Effector memory CD4-positive, alpha-beta T cell (primary cell): ENCODE data around the gene SORCS1.

Source experiments
- DNase-seq, 3 donors: peaks; one replicate each; pipeline ENCODE4 v3.0.0-alpha.2; 2020
- H3K27ac ChIP-seq: 2 replicates; pipeline ENCODE4 v1.7.0; 2013; ENCODE audit warnings: mild to moderate bottlenecking, low read length, moderate library complexity; ENCODE audit not compliant: insufficient read depth, poor library complexity, severe bottlenecking
- H3K27me3 ChIP-seq: replicated peaks from 2 replicates; pipeline ENCODE4 v1.7.0; 2013; ENCODE audit warnings: mild to moderate bottlenecking, low read length; ENCODE audit not compliant: insufficient read depth, control insufficient read depth, poor library complexity, severe bottlenecking
- H3K36me3 ChIP-seq: 2 replicates; pipeline ENCODE4 v1.7.0; 2013; ENCODE audit warnings: mild to moderate bottlenecking, low read length, moderate library complexity; ENCODE audit not compliant: control insufficient read depth, insufficient read depth
- H3K4me1 ChIP-seq: 2 replicates; pipeline ENCODE4 v1.7.0; 2013; ENCODE audit warnings: low read length, mild to moderate bottlenecking; ENCODE audit not compliant: control insufficient read depth, insufficient read depth, poor library complexity, severe bottlenecking
- H3K4me3 ChIP-seq: 2 replicates; pipeline ENCODE4 v1.7.0; 2013; ENCODE audit warnings: low read length, low read depth, mild to moderate bottlenecking; ENCODE audit not compliant: insufficient read depth, poor library complexity, severe bottlenecking
- H3K9me3 ChIP-seq: 2 replicates; pipeline ENCODE4 v1.7.0; 2013; ENCODE audit warnings: mild to moderate bottlenecking, low read length, moderate library complexity; ENCODE audit not compliant: control insufficient read depth

SORCS1 gene

GRCh38 chr10:107058331-107058730 lies 106.2 kb downstream of the SORCS1 start:
- H3K4me1 ChIP-seq, result no peaks in the 10 kb centered on the region
- no peak overlapping the region for H3K27ac ChIP-seq
- H3K27me3 ChIP-seq, result no peaks in the 10 kb centered on the region
- DNase-seq, result no peak
- H3K4me3 ChIP-seq, result no peak overlapping the region
- no peaks in the 10 kb centered on the region for H3K9me3 ChIP-seq
- no peaks in the 10 kb centered on the region for H3K36me3 ChIP-seq

GRCh38 chr10:107056182-107056581 lies 108.3 kb downstream of the SORCS1 start:
- H3K27ac ChIP-seq, result no peak overlapping the region
- no peaks in the 10 kb centered on the region for H3K4me1 ChIP-seq
- no peak for DNase-seq

DNA sequence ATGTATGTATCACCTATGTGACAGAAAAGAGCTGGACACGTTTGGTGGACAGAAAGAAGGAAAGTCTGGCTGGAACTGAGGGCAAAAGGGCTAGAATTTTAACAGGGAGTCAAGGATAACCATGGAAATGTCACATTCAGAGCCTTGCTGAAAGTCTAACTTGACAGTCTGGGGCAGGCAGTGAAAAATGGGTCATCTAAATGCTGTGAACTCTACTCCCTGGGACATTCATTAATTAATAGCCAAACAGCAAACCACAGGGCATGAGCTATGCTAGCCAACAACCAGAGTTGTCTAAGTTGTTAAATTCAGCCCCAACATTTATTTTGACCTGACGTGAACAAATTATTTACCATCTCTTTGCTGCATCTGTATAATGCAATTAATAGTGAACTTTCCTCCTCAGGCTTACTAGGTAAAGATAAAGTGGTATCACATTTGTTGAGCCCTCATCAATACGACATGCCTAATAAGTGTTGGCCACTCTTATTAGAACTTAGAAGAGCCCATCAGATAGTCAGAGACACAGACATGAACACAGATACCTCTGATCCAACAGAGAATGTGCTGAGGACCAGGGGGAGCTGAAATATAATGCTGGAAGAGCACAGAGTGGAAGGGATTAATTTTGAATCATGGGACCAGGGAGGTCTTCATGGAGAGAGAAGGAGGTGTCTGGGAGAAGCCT lies 109.9 kb downstream of the SORCS1 start:
- no peaks in the 10 kb centered on the region for H3K27me3 ChIP-seq
- H3K4me1 ChIP-seq, result no peaks in the 10 kb centered on the region
- no peaks in the 10 kb centered on the region for H3K9me3 ChIP-seq
- no peak for DNase-seq
- no peaks in the 10 kb centered on the region for H3K36me3 ChIP-seq
- H3K4me3 ChIP-seq, result no peak overlapping the region
- H3K27ac ChIP-seq, result no peak overlapping the region

More at GRCh38 chr10:107056182-107056581, 108.3 kb downstream of the SORCS1 start:
- Histone ChIP-seq H3K36me3 (no peaks in the 10 kb centered on the region), H3K27me3 (no peaks in the 10 kb centered on the region), H3K4me3 (no peak overlapping the region), H3K9me3 (no peaks in the 10 kb centered on the region)

- no peak overlapping the region for H3K4me3 ChIP-seq
- no peaks in the 10 kb centered on the region for H3K4me1 ChIP-seq
- no peaks in the 10 kb centered on the region for H3K27me3 ChIP-seq
- no peaks in the 10 kb centered on the region for H3K36me3 ChIP-seq
- no peak overlapping the region for H3K27ac ChIP-seq
- no peaks in the 10 kb centered on the region for H3K9me3 ChIP-seq
- no peak for DNase-seq
Observed at GRCh38 chr10:107051769-107052168, 112.7 kb downstream of the SORCS1 start.

- Histone ChIP-seq H3K4me3 (no peak overlapping the region), H3K36me3 (no peaks in the 10 kb centered on the region), H3K4me1 (no peaks in the 10 kb centered on the region), H3K9me3 (no peaks in the 10 kb centered on the region), H3K27me3 (no peaks in the 10 kb centered on the region), H3K27ac (no peak overlapping the region)
- no peak for DNase-seq
Observed at GRCh38 chr10:107043461-107043860, 121.0 kb downstream of the SORCS1 start.

DNA sequence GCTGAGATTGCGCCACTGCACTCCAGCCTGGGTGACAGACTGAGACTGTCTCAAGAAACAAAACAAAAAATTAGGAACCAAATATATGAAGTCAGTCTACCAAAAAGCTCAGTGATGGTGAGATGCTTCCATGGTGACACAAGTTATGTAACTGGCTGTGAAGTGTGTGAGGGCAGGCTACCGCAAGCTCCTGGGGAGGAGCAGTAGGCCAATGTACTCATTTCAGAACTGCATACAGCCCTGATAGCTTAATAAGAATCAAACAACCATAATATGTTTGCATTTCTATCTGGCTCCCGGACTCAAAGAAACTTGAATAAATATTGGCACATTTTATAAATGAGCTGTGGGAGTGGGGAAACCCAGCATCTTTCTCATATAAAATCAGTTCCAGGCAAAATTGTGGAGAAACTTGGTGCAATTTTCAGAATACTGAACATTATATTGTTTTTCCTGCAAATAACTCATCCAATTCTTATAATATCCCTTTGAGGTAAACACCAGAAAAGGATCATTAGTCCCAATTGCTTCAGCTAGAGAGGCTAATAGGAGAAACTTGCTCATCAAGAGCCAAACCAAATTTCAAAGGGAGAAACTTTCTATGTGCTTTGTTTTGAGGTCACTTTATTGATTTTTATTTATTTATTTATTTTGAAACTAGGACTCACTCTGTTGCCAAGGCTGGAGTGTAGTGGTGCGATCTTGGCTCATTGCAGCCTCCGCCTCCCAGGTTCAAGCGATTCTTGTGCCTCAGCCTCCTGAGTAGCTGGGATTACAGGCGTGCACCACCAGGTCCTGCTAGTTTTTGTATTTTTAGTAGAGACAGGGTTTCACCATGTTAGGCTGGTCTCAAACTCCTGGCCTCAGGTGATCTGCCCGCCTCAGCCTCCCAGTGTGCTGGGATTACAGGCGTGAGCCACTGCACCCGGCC lies 127.0 kb downstream of the SORCS1 start:
- Histone ChIP-seq H3K27me3 (no peaks in the 10 kb centered on the region), H3K4me3 (no peak overlapping the region), H3K36me3 (no peaks in the 10 kb centered on the region), H3K4me1 (no peaks in the 10 kb centered on the region), H3K27ac (no peak overlapping the region), H3K9me3 (no peaks in the 10 kb centered on the region)
- no peak for DNase-seq

GRCh38 chr10:107033799-107034422 lies 130.6 kb downstream of the SORCS1 start:
- Histone ChIP-seq H3K27ac (no peak overlapping the region), H3K27me3 (no peaks in the 10 kb centered on the region), H3K4me1 (no peaks in the 10 kb centered on the region), H3K36me3 (no peaks in the 10 kb centered on the region), H3K9me3 (no peaks in the 10 kb centered on the region), H3K4me3 (no peak overlapping the region)
- no peak for DNase-seq

GRCh38 chr10:107032700-107033401 lies 131.7 kb downstream of the SORCS1 start:
- Histone ChIP-seq H3K9me3 (no peaks in the 10 kb centered on the region), H3K27ac (no peak overlapping the region), H3K4me1 (no peaks in the 10 kb centered on the region), H3K36me3 (no peaks in the 10 kb centered on the region), H3K27me3 (no peaks in the 10 kb centered on the region), H3K4me3 (no peak overlapping the region)
- no peak for DNase-seq

DNA sequence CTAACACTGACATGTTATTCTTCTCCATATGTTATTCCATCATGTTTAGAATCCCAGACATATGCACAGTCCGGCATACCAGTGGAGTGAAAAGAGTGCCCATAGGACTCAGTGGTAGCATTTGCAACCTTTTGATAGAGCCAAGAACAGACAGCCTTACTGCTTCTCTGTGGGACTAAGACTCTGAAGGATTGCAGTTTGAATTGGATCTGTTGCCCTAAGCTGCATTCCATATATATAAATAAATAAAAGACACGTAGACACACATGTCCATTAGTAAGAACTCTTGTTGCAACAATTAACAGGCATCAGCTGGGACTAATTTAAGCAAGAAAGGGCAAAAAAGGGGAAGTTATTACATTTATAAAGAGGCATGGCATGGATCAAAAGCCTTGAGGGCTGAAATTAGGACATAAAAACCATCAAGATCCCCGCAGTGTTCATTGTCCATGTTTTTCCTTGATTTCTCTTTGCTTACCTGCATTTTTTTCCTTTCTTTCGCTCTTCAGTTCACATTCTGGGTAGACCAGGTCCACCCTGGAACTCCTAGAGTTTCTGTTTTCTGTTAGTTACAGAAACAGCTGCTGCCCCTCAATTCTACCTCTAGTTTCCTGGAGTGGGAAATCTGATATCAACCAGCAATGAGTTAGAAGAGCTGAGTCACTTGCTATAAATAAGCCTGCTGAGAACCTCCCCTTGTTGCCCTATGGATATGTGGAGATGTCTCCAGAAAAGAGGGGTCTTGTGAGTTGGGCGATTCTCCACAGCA lies 132.4 kb downstream of the SORCS1 start:
- Histone ChIP-seq H3K27me3 (no peaks in the 10 kb centered on the region), H3K4me1 (no peaks in the 10 kb centered on the region), H3K9me3 (no peaks in the 10 kb centered on the region), H3K27ac (no peak overlapping the region), H3K4me3 (no peak overlapping the region), H3K36me3 (no peaks in the 10 kb centered on the region)
- DNase-seq, result no peak
